ENCODE results near the gene AZU1. TPM values are rescaled to one million over a fixed set of nuclear protein-coding genes. Genes with fewer than 3 reads are reported as not detected.
"Not testable (repeated sequence)": the region's sequence is repeated elsewhere in the genome, so short reads cannot be mapped to it uniquely, and the experiment has no call there.

Gene AZU1
- total and polyA plus RNA-seq, 2 donors = 5.7 to 6.1 TPM

DNA sequence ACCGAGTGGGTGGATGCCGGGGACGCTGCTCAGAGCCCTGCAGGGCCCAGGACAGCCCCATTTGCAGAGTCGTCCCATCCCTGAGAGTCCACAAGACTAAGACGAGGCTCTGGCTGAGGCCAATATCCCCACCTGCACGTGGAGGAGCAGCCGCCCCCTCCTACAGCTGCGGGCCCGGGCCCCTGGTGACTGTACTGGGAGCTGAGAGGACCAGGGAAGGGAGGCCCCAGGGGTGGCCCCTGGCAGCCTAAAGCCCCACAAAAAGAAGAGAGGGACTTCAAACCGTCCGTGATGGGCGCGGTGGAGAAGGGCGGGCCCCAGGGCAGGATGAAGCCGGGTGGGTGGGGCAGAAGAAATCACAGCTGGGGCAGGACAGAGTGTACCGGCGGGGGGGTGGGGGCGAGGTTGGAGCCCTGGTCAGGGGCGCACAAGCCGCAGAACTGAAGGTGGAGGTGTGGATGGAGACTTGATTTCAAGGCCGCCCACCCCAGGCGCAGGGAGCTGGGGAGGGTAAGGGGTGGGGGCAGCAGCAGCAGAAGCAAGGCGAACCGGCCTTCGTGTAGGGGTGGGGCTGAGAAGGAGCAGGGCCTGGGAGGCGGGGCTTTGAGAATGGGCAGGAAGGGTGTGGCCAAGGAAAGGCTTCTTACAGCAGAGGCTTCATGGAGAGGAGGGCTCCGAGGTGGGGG is 44.8 kb downstream of the AZU1 start:
- 91% methylated on average over 27 of the region's 27 CpGs for WGBS
- H3K27ac ChIP-seq (ENCODE audit: low read depth in 1 of 2, low read length in 1 of 2) = no peak overlapping the region
- H3K36me3 ChIP-seq (ENCODE audit: control insufficient read depth in 2 of 2, insufficient read depth in 2 of 2, low read length in 1 of 2) = peaks cover 40 to 82% of the 10 kb centered on the region in 2 donors

DNA sequence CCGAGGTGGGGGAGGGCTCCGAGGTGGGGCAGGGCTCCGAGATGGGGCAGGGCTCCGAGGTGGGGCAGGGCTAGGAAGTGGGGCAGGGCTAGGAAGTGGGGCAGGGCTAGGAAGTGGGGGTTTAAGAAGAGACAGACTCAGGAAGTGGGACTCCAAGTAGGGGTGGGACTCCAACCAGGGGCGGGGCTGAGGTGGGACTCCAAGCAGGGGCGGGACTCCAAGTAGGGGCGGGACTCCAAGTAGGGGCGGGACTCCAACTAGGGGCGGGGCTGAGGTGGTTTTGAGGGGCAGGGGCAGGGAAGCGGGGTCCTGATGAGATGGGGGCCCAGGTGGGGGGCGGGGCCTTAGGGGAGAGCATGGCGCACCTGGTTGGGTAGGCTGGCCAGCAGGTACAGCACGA is 45.4 kb downstream of the AZU1 start:
- no peak overlapping the region for H3K4me3 ChIP-seq (ENCODE audit: low read length in 2 of 2)
- H3K9me3 ChIP-seq (ENCODE audit: control insufficient read depth in 2 of 2, insufficient read depth in 1 of 2, low read length in 1 of 2) = no peaks in the 10 kb centered on the region
- peaks cover 33 to 76% of the 10 kb centered on the region in 2 donors for H3K36me3 ChIP-seq (ENCODE audit: control insufficient read depth in 2 of 2, insufficient read depth in 2 of 2, low read length in 1 of 2)
- H3K27me3 ChIP-seq (ENCODE audit: control insufficient read depth in 2 of 2, insufficient read depth in 1 of 2, low read length in 1 of 2) = no peaks in the 10 kb centered on the region
- peaks cover 0 to 6% of the 10 kb centered on the region in 2 donors for H3K4me1 ChIP-seq (ENCODE audit: control insufficient read depth in 2 of 2, insufficient read depth in 2 of 2, low read length in 2 of 2)
- peak in 3 of 9 donors; percentile 24 to 80 (median 59) for DNase-seq (ENCODE audit: low read depth in 6 of 9, low spot score in 9 of 9)
- no peak overlapping the region for H3K27ac ChIP-seq (ENCODE audit: low read depth in 1 of 2, low read length in 1 of 2)
- WGBS = over 99% methylated on average over 9 of the region's 13 CpGs

More for the DNA sequence above, 44.8 kb downstream of the AZU1 start:
- no peaks in the 10 kb centered on the region for H3K27me3 ChIP-seq (ENCODE audit: control insufficient read depth in 2 of 2, insufficient read depth in 1 of 2, low read length in 1 of 2)
- H3K9me3 ChIP-seq (ENCODE audit: control insufficient read depth in 2 of 2, insufficient read depth in 1 of 2, low read length in 1 of 2) = no peaks in the 10 kb centered on the region
- peaks cover 0 to 6% of the 10 kb centered on the region in 2 donors for H3K4me1 ChIP-seq (ENCODE audit: control insufficient read depth in 2 of 2, insufficient read depth in 2 of 2, low read length in 2 of 2)
- no peak overlapping the region for H3K4me3 ChIP-seq (ENCODE audit: low read length in 2 of 2)
- DNase-seq (ENCODE audit: low read depth in 6 of 9, low spot score in 9 of 9) = peak in 4 of 9 donors; percentile 12 to 87 (median 60)

DNA sequence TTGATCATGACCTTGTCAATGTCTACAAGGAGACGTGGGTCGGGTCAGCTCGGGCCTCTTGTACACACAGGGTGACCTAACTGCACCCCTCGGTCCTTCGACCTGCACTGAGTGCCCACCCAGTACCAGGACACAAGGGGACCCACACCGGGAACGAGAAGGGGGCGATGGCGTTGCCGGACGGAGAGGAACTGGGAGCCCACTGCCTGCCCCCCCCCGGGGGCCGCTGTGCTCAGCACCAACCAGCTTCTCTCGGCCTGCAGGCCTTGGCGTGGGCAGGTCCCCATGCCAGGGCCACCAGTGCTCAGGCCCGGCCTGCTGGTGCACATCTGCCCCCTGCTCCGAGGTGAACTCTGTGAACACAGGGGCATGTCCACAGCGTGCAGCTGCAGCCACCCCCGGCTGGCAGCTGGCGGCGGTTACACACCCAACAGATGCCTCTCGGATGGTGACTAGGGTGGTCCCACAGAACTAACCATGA is 46.0 kb downstream of the AZU1 start:
- Histone ChIP-seq H3K36me3 (ENCODE audit: control insufficient read depth in 2 of 2, insufficient read depth in 2 of 2, low read length in 1 of 2) (peaks cover 30 to 74% of the 10 kb centered on the region in 2 donors), H3K27ac (ENCODE audit: low read depth in 1 of 2, low read length in 1 of 2) (no peak overlapping the region), H3K9me3 (ENCODE audit: control insufficient read depth in 2 of 2, insufficient read depth in 1 of 2, low read length in 1 of 2) (no peaks in the 10 kb centered on the region), H3K4me3 (ENCODE audit: low read length in 2 of 2) (no peak overlapping the region), H3K4me1 (ENCODE audit: control insufficient read depth in 2 of 2, insufficient read depth in 2 of 2, low read length in 2 of 2) (peaks cover 0 to 5% of the 10 kb centered on the region in 2 donors), H3K27me3 (ENCODE audit: control insufficient read depth in 2 of 2, insufficient read depth in 1 of 2, low read length in 1 of 2) (no peaks in the 10 kb centered on the region)
- 97% methylated on average over 22 of the region's 22 CpGs for WGBS
- no peak for DNase-seq (ENCODE audit: low read depth in 6 of 9, low spot score in 9 of 9)

DNA sequence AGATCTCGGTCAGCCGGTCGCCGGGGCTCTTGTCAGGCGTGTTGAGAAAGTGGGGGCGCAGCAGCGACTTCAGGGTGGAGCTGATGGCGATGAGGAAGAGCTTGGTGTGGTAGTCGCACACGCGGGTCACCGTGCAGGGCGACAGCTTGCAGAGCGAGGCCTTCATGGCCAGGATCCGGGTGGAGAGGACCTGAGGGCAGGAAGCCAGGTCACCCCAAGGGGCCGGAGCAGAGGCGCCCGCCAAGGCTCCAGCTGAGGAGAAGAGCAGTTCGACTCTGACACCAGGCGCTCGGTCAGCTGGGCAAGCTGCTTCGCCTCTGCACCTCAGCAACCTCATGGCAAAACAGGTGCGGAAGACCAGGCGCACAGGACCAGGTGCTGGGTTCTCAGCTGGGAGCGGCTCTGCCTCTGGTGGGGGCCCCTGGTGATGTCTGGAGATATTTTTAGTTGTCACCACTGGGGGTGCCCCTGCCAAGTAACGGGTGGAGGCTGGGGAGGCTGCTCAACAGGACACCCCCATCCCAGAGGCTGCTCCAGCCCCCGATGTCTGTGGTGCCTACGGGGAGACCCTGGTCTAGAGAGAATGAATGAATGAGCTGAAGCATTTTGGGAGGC is 47.7 kb downstream of the AZU1 start:
- Histone ChIP-seq H3K4me3 (ENCODE audit: low read length in 2 of 2) (no peak overlapping the region), H3K4me1 (ENCODE audit: control insufficient read depth in 2 of 2, insufficient read depth in 2 of 2, low read length in 2 of 2) (peaks cover 0 to 3% of the 10 kb centered on the region in 2 donors), H3K27me3 (ENCODE audit: control insufficient read depth in 2 of 2, insufficient read depth in 1 of 2, low read length in 1 of 2) (no peaks in the 10 kb centered on the region), H3K9me3 (ENCODE audit: control insufficient read depth in 2 of 2, insufficient read depth in 1 of 2, low read length in 1 of 2) (no peaks in the 10 kb centered on the region), H3K27ac (ENCODE audit: low read depth in 1 of 2, low read length in 1 of 2) (no peak overlapping the region), H3K36me3 (ENCODE audit: control insufficient read depth in 2 of 2, insufficient read depth in 2 of 2, low read length in 1 of 2) (peaks cover 22 to 75% of the 10 kb centered on the region in 2 donors)
- 97% methylated on average over 28 of the region's 28 CpGs for WGBS
- DNase-seq (ENCODE audit: low read depth in 6 of 9, low spot score in 9 of 9) = no peak

DNA sequence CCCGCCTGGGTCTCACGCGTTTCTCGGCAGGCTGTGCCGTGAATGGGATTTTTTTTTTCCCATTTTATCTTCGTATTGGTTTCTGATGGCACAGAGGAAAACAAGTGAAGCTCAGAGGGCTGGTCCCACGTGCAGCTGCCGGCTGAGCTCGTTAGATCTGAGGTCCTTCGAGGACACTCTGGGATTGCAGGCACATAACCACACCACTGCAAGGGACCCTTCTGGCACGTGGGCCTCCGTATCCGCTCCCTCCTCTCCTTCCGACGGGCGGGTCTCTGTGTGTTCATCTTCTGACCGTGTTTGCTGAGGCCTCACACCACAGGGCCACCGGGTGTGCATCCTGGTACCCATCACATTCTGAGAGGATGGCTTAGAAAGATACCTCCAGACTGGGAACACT is 48.5 kb downstream of the AZU1 start:
- Histone ChIP-seq H3K4me3 (ENCODE audit: low read length in 2 of 2) (no peak overlapping the region), H3K36me3 (ENCODE audit: control insufficient read depth in 2 of 2, insufficient read depth in 2 of 2, low read length in 1 of 2) (peaks cover 18 to 71% of the 10 kb centered on the region in 2 donors), H3K27ac (ENCODE audit: low read depth in 1 of 2, low read length in 1 of 2) (no peak overlapping the region), H3K9me3 (ENCODE audit: control insufficient read depth in 2 of 2, insufficient read depth in 1 of 2, low read length in 1 of 2) (no peaks in the 10 kb centered on the region), H3K27me3 (ENCODE audit: control insufficient read depth in 2 of 2, insufficient read depth in 1 of 2, low read length in 1 of 2) (no peaks in the 10 kb centered on the region), H3K4me1 (ENCODE audit: control insufficient read depth in 2 of 2, insufficient read depth in 2 of 2, low read length in 2 of 2) (peaks cover 0 to 3% of the 10 kb centered on the region in 2 donors)
- WGBS = 97% methylated on average over 18 of the region's 18 CpGs
- DNase-seq (ENCODE audit: low read depth in 6 of 9, low spot score in 9 of 9) = no peak

DNA sequence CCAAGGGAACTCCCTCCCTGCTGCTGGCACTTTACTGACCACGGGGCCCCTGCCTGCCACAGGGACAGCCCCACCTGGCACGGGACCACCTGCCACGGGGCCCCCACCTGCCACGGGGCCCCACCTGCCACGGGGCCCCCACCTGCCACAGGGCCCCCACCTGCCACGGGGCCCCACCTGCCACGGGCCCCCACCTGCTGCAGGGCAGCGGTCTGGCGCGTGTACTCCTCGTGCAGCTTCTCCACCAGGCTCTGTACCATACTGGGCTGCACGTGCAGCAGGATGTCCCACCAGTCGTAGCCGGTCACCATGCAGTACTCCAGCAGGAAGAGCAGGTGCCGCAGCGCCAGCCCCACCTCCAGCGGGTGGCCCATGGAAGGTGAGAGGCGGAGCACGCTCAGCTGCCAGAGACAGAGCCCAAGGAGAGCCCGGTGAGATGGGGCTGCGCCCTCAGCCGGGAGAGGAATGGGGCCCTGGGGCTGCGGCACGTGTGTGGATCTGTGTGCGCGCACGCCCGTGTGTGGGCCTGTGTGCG is 49.2 kb downstream of the AZU1 start:
- Histone ChIP-seq H3K27me3 (ENCODE audit: control insufficient read depth in 2 of 2, insufficient read depth in 1 of 2, low read length in 1 of 2) (no peaks in the 10 kb centered on the region), H3K27ac (ENCODE audit: low read depth in 1 of 2, low read length in 1 of 2) (no peak overlapping the region), H3K36me3 (ENCODE audit: control insufficient read depth in 2 of 2, insufficient read depth in 2 of 2, low read length in 1 of 2) (peaks cover 24 to 73% of the 10 kb centered on the region in 2 donors), H3K4me1 (ENCODE audit: control insufficient read depth in 2 of 2, insufficient read depth in 2 of 2, low read length in 2 of 2) (peaks cover 0 to 3% of the 10 kb centered on the region in 2 donors), H3K4me3 (ENCODE audit: low read length in 2 of 2) (no peak overlapping the region), H3K9me3 (ENCODE audit: control insufficient read depth in 2 of 2, insufficient read depth in 1 of 2, low read length in 1 of 2) (no peaks in the 10 kb centered on the region)
- 91% methylated on average over 29 of the region's 29 CpGs for WGBS
- no peak for DNase-seq (ENCODE audit: low read depth in 6 of 9, low spot score in 9 of 9)

DNA sequence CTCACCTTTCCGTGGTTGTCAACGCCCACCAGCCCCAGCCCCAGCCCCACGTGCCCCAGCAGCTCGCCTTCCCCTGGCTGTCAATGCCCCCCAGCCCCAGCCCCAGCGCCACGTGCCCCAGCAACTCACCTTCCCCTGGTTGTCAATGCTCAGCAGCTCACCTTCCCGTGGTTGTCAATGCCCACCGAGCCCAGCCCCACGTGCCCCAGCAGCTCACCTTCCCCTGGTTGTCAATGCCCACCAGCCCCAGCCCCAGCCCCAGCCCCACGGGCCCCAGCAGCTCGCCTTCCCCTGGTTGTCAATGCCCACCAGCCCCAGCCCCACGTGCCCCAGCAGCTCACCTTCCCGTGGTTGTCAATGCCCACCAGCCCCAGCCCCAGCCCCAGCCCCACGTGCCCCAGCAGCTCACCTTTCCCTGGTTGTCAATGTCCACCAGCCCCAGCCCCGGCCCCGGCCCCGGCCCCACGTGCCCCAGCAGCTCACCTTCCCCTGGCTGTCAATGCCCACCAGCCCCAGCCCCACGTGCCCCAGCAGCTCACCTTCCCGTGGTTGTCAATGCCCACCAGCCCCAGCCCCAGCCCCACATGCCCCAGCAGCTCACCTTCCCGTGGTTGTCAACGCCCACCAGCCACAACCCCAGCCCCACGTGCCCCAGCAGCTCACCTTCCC is 50.5 kb downstream of the AZU1 start:
- not testable (repeated sequence) for H3K27me3 ChIP-seq (ENCODE audit: control insufficient read depth in 2 of 2, insufficient read depth in 1 of 2, low read length in 1 of 2); H3K4me3 ChIP-seq (ENCODE audit: low read length in 2 of 2); H3K9me3 ChIP-seq (ENCODE audit: control insufficient read depth in 2 of 2, insufficient read depth in 1 of 2, low read length in 1 of 2); H3K4me1 ChIP-seq (ENCODE audit: control insufficient read depth in 2 of 2, insufficient read depth in 2 of 2, low read length in 2 of 2); DNase-seq (ENCODE audit: low read depth in 6 of 9, low spot score in 9 of 9); H3K27ac ChIP-seq (ENCODE audit: low read depth in 1 of 2, low read length in 1 of 2)
- 92% methylated on average over 23 of the region's 23 CpGs for WGBS
- peaks cover 29 to 79% of the 10 kb centered on the region in 2 donors for H3K36me3 ChIP-seq (ENCODE audit: control insufficient read depth in 2 of 2, insufficient read depth in 2 of 2, low read length in 1 of 2)

DNA sequence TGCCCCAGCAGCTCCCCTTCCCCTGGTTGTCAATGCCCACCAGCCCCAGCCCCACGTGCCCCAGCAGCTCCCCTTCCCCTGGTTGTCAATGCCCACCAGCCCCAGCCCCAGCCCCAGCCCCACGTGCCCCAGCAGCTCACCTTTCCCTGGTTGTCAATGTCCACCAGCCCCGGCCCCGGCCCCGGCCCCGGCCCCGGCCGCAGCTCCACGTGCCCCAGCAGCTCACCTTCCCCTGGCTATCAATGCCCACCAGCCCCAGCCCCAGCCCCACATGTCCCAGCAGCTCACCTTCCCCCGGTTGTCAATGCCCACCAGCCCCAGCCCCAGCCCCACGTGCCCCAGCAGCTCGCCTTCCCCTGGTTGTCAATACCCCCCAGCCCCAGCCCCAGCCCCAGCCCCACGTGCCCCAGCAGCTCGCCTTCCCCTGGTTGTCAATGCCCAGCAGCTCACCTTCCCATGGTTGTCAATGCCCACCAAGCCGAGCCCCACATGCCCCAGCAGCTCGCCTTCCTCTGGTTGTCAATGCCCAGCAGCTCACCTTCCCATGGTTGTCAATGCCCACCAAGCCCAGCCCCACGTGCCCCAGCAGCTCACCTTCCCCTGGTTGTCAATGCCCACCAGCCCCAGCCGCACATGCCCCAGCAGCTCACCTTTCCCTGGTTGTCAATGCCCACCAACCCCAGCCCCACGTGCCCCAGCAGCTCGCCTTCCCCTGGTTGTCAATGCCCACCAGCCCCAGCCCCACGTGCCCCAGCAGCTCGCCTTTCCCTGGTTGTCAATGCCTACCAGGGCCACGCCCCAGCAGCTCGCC is 51.3 kb downstream of the AZU1 start:
- WGBS = 93% methylated on average over 24 of the region's 24 CpGs
- not testable (repeated sequence) for H3K27ac ChIP-seq (ENCODE audit: low read depth in 1 of 2, low read length in 1 of 2); H3K27me3 ChIP-seq (ENCODE audit: control insufficient read depth in 2 of 2, insufficient read depth in 1 of 2, low read length in 1 of 2); H3K4me1 ChIP-seq (ENCODE audit: control insufficient read depth in 2 of 2, insufficient read depth in 2 of 2, low read length in 2 of 2); H3K9me3 ChIP-seq (ENCODE audit: control insufficient read depth in 2 of 2, insufficient read depth in 1 of 2, low read length in 1 of 2); DNase-seq (ENCODE audit: low read depth in 6 of 9, low spot score in 9 of 9); H3K4me3 ChIP-seq (ENCODE audit: low read length in 2 of 2)
- peaks cover 30 to 81% of the 10 kb centered on the region in 2 donors for H3K36me3 ChIP-seq (ENCODE audit: control insufficient read depth in 2 of 2, insufficient read depth in 2 of 2, low read length in 1 of 2)
